Nephron progenitor cell (in vitro differentiated cells): ENCODE measurements around the gene ADAMTS14.

Experiments
- DNase-seq: peaks from one replicate; pipeline ENCODE4 v3.0.0; 2021
- H3K27ac Mint-ChIP-seq: 2 replicates; pipeline ENCODE4 v1.8.0; 2021; ENCODE audit warnings: mild to moderate bottlenecking, moderate library complexity, mixed read lengths
- H3K27me3 Mint-ChIP-seq: 2 replicates; pipeline ENCODE4 v1.8.0; 2021; ENCODE audit warnings: mild to moderate bottlenecking, low read depth, mixed read lengths; ENCODE audit not compliant: poor library complexity
- H3K36me3 Mint-ChIP-seq: 2 replicates; pipeline ENCODE4 v1.8.0; 2021; ENCODE audit warnings: low read depth, mixed read lengths
- H3K4me1 Mint-ChIP-seq: 2 replicates; pipeline ENCODE4 v1.8.0; 2021; ENCODE audit warnings: mixed read lengths
- H3K4me3 Mint-ChIP-seq: 2 replicates; pipeline ENCODE4 v1.8.0; 2021; ENCODE audit warnings: mild to moderate bottlenecking, moderate library complexity, mixed read lengths
- H3K9me3 Mint-ChIP-seq: 2 replicates; pipeline ENCODE4 v1.8.0; 2021; ENCODE audit warnings: mild to moderate bottlenecking, moderate library complexity, mixed read lengths
- CTCF ChIP-seq: fragments of 200-600 bp; sonication (generic); IDR thresholded peaks from 2 replicates; pipeline ENCODE4 v1.5.0; 2021; ENCODE audit warnings: antibody characterized with exemption

Gene ADAMTS14

GRCh38 chr10:70809011-70809611, 136.8 kb downstream of the ADAMTS14 start:
- Mint-ChIP-seq H3K36me3 (no peaks in the 10 kb centered on the region), H3K27me3 (peaks cover 15% of the 10 kb centered on the region), H3K4me3 (no peak overlapping the region), H3K27ac (no peak overlapping the region), H3K4me1 (peaks cover 22% of the 10 kb centered on the region), H3K9me3 (no peaks in the 10 kb centered on the region)
- DNase-seq: no peak
- no peak for TF ChIP-seq CTCF

GRCh38 chr10:70809726-70810125, 137.4 kb downstream of the ADAMTS14 start:
- Mint-ChIP-seq H3K4me1 (peaks cover 27% of the 10 kb centered on the region), H3K4me3 (no peak overlapping the region), H3K27ac (no peak overlapping the region), H3K9me3 (no peaks in the 10 kb centered on the region), H3K36me3 (no peaks in the 10 kb centered on the region), H3K27me3 (peaks cover 18% of the 10 kb centered on the region)
- no peak for DNase-seq
- no peak for TF ChIP-seq CTCF

GRCh38 chr10:70810967-70811366, 138.7 kb downstream of the ADAMTS14 start:
- H3K27ac Mint-ChIP-seq: no peak overlapping the region
- H3K4me3 Mint-ChIP-seq: no peak overlapping the region
- TF ChIP-seq CTCF: no peak
- DNase-seq: no peak
- H3K27me3 Mint-ChIP-seq: peaks cover 18% of the 10 kb centered on the region
- no peaks in the 10 kb centered on the region for H3K9me3 Mint-ChIP-seq
- H3K4me1 Mint-ChIP-seq: peaks cover 27% of the 10 kb centered on the region
- no peaks in the 10 kb centered on the region for H3K36me3 Mint-ChIP-seq

DNA sequence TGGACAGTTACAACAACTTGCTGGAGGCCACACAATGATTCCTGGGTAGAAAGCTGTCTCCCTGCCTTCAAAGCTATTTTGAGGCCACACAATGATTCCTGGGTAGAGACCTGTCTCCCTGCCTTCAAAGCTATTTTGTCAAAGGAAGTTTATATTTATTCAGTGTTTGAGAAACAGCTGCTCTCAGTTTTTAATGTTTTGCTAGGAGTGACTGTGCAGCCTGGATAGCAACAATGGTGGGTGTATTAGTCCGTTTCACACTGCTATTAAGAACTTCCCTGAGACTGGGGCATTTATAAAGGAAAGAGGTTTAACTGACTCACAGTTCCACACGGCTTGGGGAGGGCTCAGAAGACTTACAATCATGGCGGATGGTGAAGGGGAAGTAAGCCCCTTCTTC, 139.6 kb downstream of the ADAMTS14 start:
- Mint-ChIP-seq H3K27me3 (peaks cover 17% of the 10 kb centered on the region), H3K9me3 (no peaks in the 10 kb centered on the region), H3K4me3 (no peak overlapping the region), H3K36me3 (no peaks in the 10 kb centered on the region), H3K4me1 (peaks cover 34% of the 10 kb centered on the region), H3K27ac (no peak overlapping the region)
- DNase-seq: no peak
- no peak for TF ChIP-seq CTCF
